Caco-2 (cell line): ENCODE results near the gene OR4X1. TPM values are rescaled to one million over a fixed set of nuclear protein-coding genes. Genes with fewer than 3 reads are reported as not detected.

Experiments used
- BruUV-seq: library from RNA; stranded (reverse); fragments of 400-500 nt; replicated peaks from 2 replicates; lab custom pipeline; 2021; lab: Mats Ljungman, UMichigan
- CTCF ChIA-PET: fragments of 300-600 bp; sonication (Branson Sonifier 250); formaldehyde crosslinking; loops from one replicate; lab custom pipeline; 2022; ENCODE audit warnings: antibody characterized with exemption; lab: Charles Lee
- POLR2A ChIA-PET: fragments of 300-600 bp; sonication (Branson Sonifier 250); formaldehyde crosslinking; loops from one replicate; lab custom pipeline; 2022; ENCODE audit warnings: antibody characterized with exemption; lab: Charles Lee
- DNase-seq, 2 experiments: peaks; one replicate each; pipeline versions ENCODE4 v3.0.0 to v3.0.0-alpha.2; 2020 to 2022
- H3K27me3 ChIP-seq: replicated peaks from 2 replicates; pipeline ENCODE4 v1.6.0; 2011; ENCODE audit warnings: low read length; ENCODE audit not compliant: control insufficient read depth, insufficient read depth
- H3K36me3 ChIP-seq: 2 replicates; pipeline ENCODE4 v1.5.1; 2011; ENCODE audit warnings: low read length; ENCODE audit not compliant: control insufficient read depth, insufficient read depth
- H3K4me1 ChIP-seq: fragments of 250-450 bp; sonication (Bioruptor Pico); 2 replicates; pipeline ENCODE4 v1.5.1; 2020; ENCODE audit warnings: mild to moderate bottlenecking
- H3K4me3 ChIP-seq: 2 replicates; pipeline ENCODE4 v1.5.1; 2011; ENCODE audit warnings: low read depth, mild to moderate bottlenecking, control low read depth, low read length
- H3K9me3 ChIP-seq: fragments of 250-450 bp; sonication (Bioruptor Pico); 2 replicates; pipeline ENCODE4 v1.5.1; 2020; ENCODE audit warnings: mild to moderate bottlenecking, moderate library complexity
- H3K27ac Mint-ChIP-seq: one replicate; pipeline ENCODE4 v1.8.0; 2022; ENCODE audit warnings: mixed read lengths; ENCODE audit not compliant: unreplicated experiment
- H3K27me3 Mint-ChIP-seq: one replicate; pipeline ENCODE4 v1.8.0; 2022; ENCODE audit warnings: mixed read lengths; ENCODE audit not compliant: insufficient read depth, unreplicated experiment
- H3K36me3 Mint-ChIP-seq: one replicate; pipeline ENCODE4 v1.8.0; 2022; ENCODE audit warnings: mild to moderate bottlenecking, mixed read lengths; ENCODE audit not compliant: insufficient read depth, unreplicated experiment
- H3K4me1 Mint-ChIP-seq: one replicate; pipeline ENCODE4 v1.8.0; 2022; ENCODE audit warnings: low read depth, mixed read lengths; ENCODE audit not compliant: unreplicated experiment
- H3K4me3 Mint-ChIP-seq: one replicate; pipeline ENCODE4 v1.8.0; 2022; ENCODE audit warnings: mild to moderate bottlenecking, moderate library complexity, mixed read lengths; ENCODE audit not compliant: unreplicated experiment
- H3K9me3 Mint-ChIP-seq: one replicate; pipeline ENCODE4 v1.8.0; 2022; ENCODE audit warnings: mixed read lengths; ENCODE audit not compliant: unreplicated experiment
- intact Hi-C: fragments of 100-400 bp; cut with micrococcal nuclease; formaldehyde crosslinking; loops from one replicate; pipeline ENCODE4 v1.10.0; 2022; ENCODE audit not compliant: unreplicated experiment
- total RNA-seq: library from RNA; stranded (reverse); gene quantifications from 2 replicates; pipeline ENCODE4 v1.2.3, GENCODE V29; 2022
- TF ChIP-seq, protein P1 (sequence below), 2 experiments: fragments of 200-600 bp in 1 of 2; IDR thresholded peaks; 1 replicate in 1 of 2; 2 replicates in 1 of 2; pipeline versions ENCODE4 v1.5.1 to v1.8.0; 2011 to 2022; ENCODE audit warnings: antibody characterized with exemption in 1 of 2, control low read depth in 1 of 2, inconsistent platforms in 1 of 2, low read depth in 1 of 2, low read length in 1 of 2, mild to moderate bottlenecking in 1 of 2, moderate library complexity in 1 of 2; ENCODE audit not compliant: insufficient read depth in 1 of 2, severe bottlenecking in 1 of 2, unreplicated experiment in 1 of 2

The OR4X1 gene
- total RNA-seq, 1 experiment from 2014 or later = not detected

DNA sequence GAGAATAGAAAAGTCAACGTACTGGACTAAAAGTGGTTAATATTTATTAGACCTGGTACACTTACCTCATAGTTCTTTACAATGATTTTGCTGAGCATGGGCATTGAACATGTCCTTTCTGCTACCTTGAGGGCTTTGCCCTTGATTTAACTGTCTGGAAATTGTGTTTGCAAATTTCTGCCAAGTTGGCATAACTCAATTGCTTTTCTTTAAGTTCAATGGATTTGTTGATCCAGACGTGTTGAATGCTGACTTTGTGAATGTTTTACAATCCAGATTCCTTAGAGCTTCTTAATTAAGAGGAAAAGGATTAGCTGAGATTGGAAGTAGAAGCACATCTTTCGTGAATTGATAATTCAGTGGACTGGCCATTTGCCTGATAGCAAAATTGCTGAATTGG lies 25.9 kb upstream of the OR4X1 start:
- H3K27me3 ChIP-seq = no peaks in the 10 kb centered on the region
- no peak overlapping the region for H3K4me3 Mint-ChIP-seq
- POLR2A ChIA-PET = no interaction called here
- BruUV-seq = no TSS peak
- intact Hi-C loops = no loop called here
- H3K9me3 Mint-ChIP-seq = no peaks in the 10 kb centered on the region
- CTCF ChIA-PET = no interaction called here
- H3K27me3 Mint-ChIP-seq = peaks cover 5% of the 10 kb centered on the region
- no peak overlapping the region for H3K27ac Mint-ChIP-seq
- TF ChIP-seq, protein P1, sequence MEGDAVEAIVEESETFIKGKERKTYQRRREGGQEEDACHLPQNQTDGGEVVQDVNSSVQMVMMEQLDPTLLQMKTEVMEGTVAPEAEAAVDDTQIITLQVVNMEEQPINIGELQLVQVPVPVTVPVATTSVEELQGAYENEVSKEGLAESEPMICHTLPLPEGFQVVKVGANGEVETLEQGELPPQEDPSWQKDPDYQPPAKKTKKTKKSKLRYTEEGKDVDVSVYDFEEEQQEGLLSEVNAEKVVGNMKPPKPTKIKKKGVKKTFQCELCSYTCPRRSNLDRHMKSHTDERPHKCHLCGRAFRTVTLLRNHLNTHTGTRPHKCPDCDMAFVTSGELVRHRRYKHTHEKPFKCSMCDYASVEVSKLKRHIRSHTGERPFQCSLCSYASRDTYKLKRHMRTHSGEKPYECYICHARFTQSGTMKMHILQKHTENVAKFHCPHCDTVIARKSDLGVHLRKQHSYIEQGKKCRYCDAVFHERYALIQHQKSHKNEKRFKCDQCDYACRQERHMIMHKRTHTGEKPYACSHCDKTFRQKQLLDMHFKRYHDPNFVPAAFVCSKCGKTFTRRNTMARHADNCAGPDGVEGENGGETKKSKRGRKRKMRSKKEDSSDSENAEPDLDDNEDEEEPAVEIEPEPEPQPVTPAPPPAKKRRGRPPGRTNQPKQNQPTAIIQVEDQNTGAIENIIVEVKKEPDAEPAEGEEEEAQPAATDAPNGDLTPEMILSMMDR (IDR thresholded peaks at IDR 0.05; ENCODE audit: insufficient read depth in 1 of 2, low read depth in 1 of 2, low read length in 1 of 2, severe bottlenecking in 1 of 2, unreplicated experiment in 1 of 2) = no peak
- H3K4me3 ChIP-seq = no peak overlapping the region
- H3K9me3 ChIP-seq = no peaks in the 10 kb centered on the region
- DNase-seq = no peak
- no peaks in the 10 kb centered on the region for H3K36me3 ChIP-seq
- no peaks in the 10 kb centered on the region for H3K4me1 ChIP-seq
- H3K4me1 Mint-ChIP-seq = no peaks in the 10 kb centered on the region
- no peaks in the 10 kb centered on the region for H3K36me3 Mint-ChIP-seq

- DNase-seq = no peak
- Mint-ChIP-seq H3K4me1 (no peaks in the 10 kb centered on the region), H3K9me3 (no peaks in the 10 kb centered on the region), H3K36me3 (no peaks in the 10 kb centered on the region), H3K27me3 (peaks cover under 1% of the 10 kb centered on the region), H3K27ac (no peak overlapping the region), H3K4me3 (no peak overlapping the region)
- H3K36me3 ChIP-seq = no peaks in the 10 kb centered on the region
- BruUV-seq = no TSS peak
- no peaks in the 10 kb centered on the region for H3K9me3 ChIP-seq
- intact Hi-C loops = no loop called here
- ChIA-PET CTCF (no interaction called here), POLR2A (no interaction called here)
- no peaks in the 10 kb centered on the region for H3K27me3 ChIP-seq
- no peaks in the 10 kb centered on the region for H3K4me1 ChIP-seq
- no peak overlapping the region for H3K4me3 ChIP-seq
- TF ChIP-seq, protein P1 (IDR thresholded peaks at IDR 0.05; ENCODE audit: insufficient read depth in 1 of 2, low read depth in 1 of 2, low read length in 1 of 2, severe bottlenecking in 1 of 2, unreplicated experiment in 1 of 2) = no peak
These were observed 21.2 kb upstream of the OR4X1 start for GRCh38 chr11:48242501-48242900.

DNA sequence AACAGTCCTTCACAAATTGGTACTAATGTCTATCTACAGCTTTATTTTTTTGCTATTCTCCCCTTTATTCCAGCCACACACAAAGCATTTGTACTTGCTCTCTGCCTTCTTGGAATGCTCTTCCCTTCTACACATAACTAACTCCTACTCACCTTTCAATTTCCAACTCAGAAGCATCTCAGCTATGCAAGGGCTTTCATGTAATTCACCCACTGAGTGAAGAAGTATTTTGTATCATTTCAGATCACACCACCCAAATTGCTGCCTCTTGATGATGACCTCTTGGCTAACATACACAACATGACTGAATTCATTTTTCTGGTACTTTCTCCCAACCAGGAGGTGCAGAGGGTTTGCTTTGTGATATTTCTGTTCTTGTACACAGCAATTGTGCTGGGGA lies 18.9 kb upstream of the OR4X1 start, which contains the start of gene OR4X2:
OR4X2 (plus strand) TSS at position 301 of the 400 bp plus-strand sequence; CDS start at position 301, 0 bp downstream.
- no peak for DNase-seq
- no peaks in the 10 kb centered on the region for H3K27me3 Mint-ChIP-seq
- Histone ChIP-seq H3K36me3 (no peaks in the 10 kb centered on the region), H3K4me3 (no peak within 1 kb of the TSS), H3K4me1 (no peaks in the 10 kb centered on the region), H3K9me3 (0 out of 2 replicates have a peak, but pooled peaks cover 8% of the 10 kb centered on the region), H3K27me3 (no peaks in the 10 kb centered on the region)
- no TSS peak for BruUV-seq
- no peaks in the 10 kb centered on the region for H3K9me3 Mint-ChIP-seq
- POLR2A ChIA-PET = no interaction called here
- no peaks in the 10 kb centered on the region for H3K4me1 Mint-ChIP-seq
- H3K36me3 Mint-ChIP-seq = no peaks in the 10 kb centered on the region
- TF ChIP-seq, protein P1 (IDR thresholded peaks at IDR 0.05; ENCODE audit: insufficient read depth in 1 of 2, low read depth in 1 of 2, low read length in 1 of 2, severe bottlenecking in 1 of 2, unreplicated experiment in 1 of 2) = no peak
- no peak within 1 kb of the TSS for H3K4me3 Mint-ChIP-seq
- intact Hi-C loops = no loop called here
- H3K27ac Mint-ChIP-seq = no peak within 1 kb of the TSS
- CTCF ChIA-PET = no interaction called here
